Activated CD4-positive, alpha-beta memory T cell treated with anti-CD3 and anti-CD28 coated beads, Interleukin-2, amount 10 ng/mL, durations not matched to agents 7 days and 5 days (primary cell): Measurements from ENCODE around the gene XPO4. TPM values are rescaled to one million over a fixed set of nuclear protein-coding genes. Genes with fewer than 3 reads are reported as not detected.
"Not testable (repeated sequence)": the region's sequence is repeated elsewhere in the genome, so short reads cannot be mapped to it uniquely, and the experiment has no call there.

ENCODE experiments used
- CTCF ChIA-PET: fragments of 350-600 bp; sonication (Branson Sonifier 250); formaldehyde crosslinking; loops from one replicate; lab custom pipeline; 2021; ENCODE audit warnings: antibody characterized with exemption, inconsistent platforms; lab: Charles Lee
- POLR2A ChIA-PET: fragments of 350-600 bp; sonication (Branson Sonifier 250); formaldehyde crosslinking; loops from one replicate; lab custom pipeline; 2021; ENCODE audit warnings: antibody characterized with exemption; lab: Charles Lee
- DNase-seq: peaks from one replicate; pipeline ENCODE4 v3.0.0-alpha.2; 2020
- H3K27ac Mint-ChIP-seq: one replicate; pipeline ENCODE4 v1.8.0; 2021; ENCODE audit warnings: mild to moderate bottlenecking, mixed read lengths
- H3K27me3 Mint-ChIP-seq: one replicate; pipeline ENCODE4 v1.8.0; 2021; ENCODE audit warnings: mixed read lengths
- H3K36me3 Mint-ChIP-seq: one replicate; pipeline ENCODE4 v1.8.0; 2021; ENCODE audit warnings: low read depth, mixed read lengths
- H3K4me1 Mint-ChIP-seq: one replicate; pipeline ENCODE4 v1.8.0; 2021; ENCODE audit warnings: mixed read lengths
- H3K4me3 Mint-ChIP-seq: one replicate; pipeline ENCODE4 v1.8.0; 2021; ENCODE audit warnings: mild to moderate bottlenecking, mixed read lengths
- H3K9me3 Mint-ChIP-seq: one replicate; pipeline ENCODE4 v1.8.0; 2021; ENCODE audit warnings: mixed read lengths
- total RNA-seq, 2 experiments: library from RNA; stranded (reverse); gene quantifications; one replicate each; pipeline ENCODE4 v1.2.3, GENCODE V29; 2021

XPO4 gene
- total RNA-seq, 2 experiments from 2014 or later, result 16.4 to 16.8 TPM

- Mint-ChIP-seq H3K9me3 (peaks cover 11% of the 10 kb centered on the region), H3K4me3 (peak within 1 kb of the TSS; percentile 80), H3K4me1 (peaks cover 35% of the 10 kb centered on the region), H3K27ac (peak within 1 kb of the TSS; percentile 99), H3K27me3 (no peaks in the 10 kb centered on the region), H3K36me3 (peaks cover 42% of the 10 kb centered on the region)
- peak; percentile 95 for DNase-seq
- ChIA-PET CTCF (interaction anchor here (1.0 to 1.4 kb wide), 2 partner anchors 281 to 584 kb away, joined by 3 read pairs; no protein-coding TSS in a partner anchor), POLR2A (interaction anchor here (0.6 to 2.7 kb wide), 25 partner anchors 8 to 909 kb away, joined by 3 to 16 read pairs (median 4); partner anchors contain the start of genes CRYL1, IL17D, MRPL57 and SKA3)
Measured at GRCh38 chr13:20773194-20774080, 129.1 kb downstream of the XPO4 start, which contains the start of gene EEF1AKMT1. Gene EEF1AKMT1 (minus strand): TSS chr13:20773961. CDS start chr13:20757598, 16,363 bp downstream.

GRCh38 chr13:20772401-20773131, 130.0 kb downstream of the XPO4 start:
- peak overlapping the region; percentile 80 for H3K4me3 Mint-ChIP-seq
- CTCF ChIA-PET, result interaction anchor here (0.7 to 1.5 kb wide), 2 partner anchors 55 to 279 kb away, joined by 3 read pairs; no protein-coding TSS in a partner anchor
- H3K4me1 Mint-ChIP-seq, result peaks cover 35% of the 10 kb centered on the region
- no peak for DNase-seq
- POLR2A ChIA-PET, result interaction anchor here (0.6 to 2.7 kb wide), 17 partner anchors 8 to 908 kb away, joined by 3 to 16 read pairs (median 5); partner anchors contain the start of genes CRYL1, IL17D, MRPL57 and SKA3
- peaks cover 18% of the 10 kb centered on the region for H3K9me3 Mint-ChIP-seq
- H3K27me3 Mint-ChIP-seq, result no peaks in the 10 kb centered on the region
- H3K27ac Mint-ChIP-seq, result peak overlapping the region; percentile 99
- H3K36me3 Mint-ChIP-seq, result peaks cover 50% of the 10 kb centered on the region

- Mint-ChIP-seq H3K27ac (no peak overlapping the region), H3K9me3 (peaks cover 22% of the 10 kb centered on the region), H3K4me1 (peaks cover 32% of the 10 kb centered on the region), H3K27me3 (no peaks in the 10 kb centered on the region), H3K36me3 (peaks cover 51% of the 10 kb centered on the region), H3K4me3 (no peak overlapping the region)
- POLR2A ChIA-PET, result no interaction called here
- DNase-seq, result no peak
- CTCF ChIA-PET, result no interaction called here
Measured at GRCh38 chr13:20769834-20770233, 132.7 kb downstream of the XPO4 start.

GRCh38 chr13:20769091-20769490, 133.5 kb downstream of the XPO4 start:
- Mint-ChIP-seq H3K9me3 (peaks cover 22% of the 10 kb centered on the region), H3K27ac (no peak overlapping the region), H3K4me3 (no peak overlapping the region), H3K27me3 (no peaks in the 10 kb centered on the region), H3K4me1 (peaks cover 27% of the 10 kb centered on the region), H3K36me3 (peaks cover 51% of the 10 kb centered on the region)
- ChIA-PET CTCF (no interaction called here), POLR2A (no interaction called here)
- DNase-seq, result no peak

- CTCF ChIA-PET, result interaction anchor here (1.5 kb wide), 1 partner anchor 61 kb away, joined by 4 read pairs; no protein-coding TSS in a partner anchor
- POLR2A ChIA-PET, result no interaction called here
- Mint-ChIP-seq H3K9me3 (peaks cover 22% of the 10 kb centered on the region), H3K36me3 (peaks cover 47% of the 10 kb centered on the region), H3K27me3 (no peaks in the 10 kb centered on the region), H3K27ac (no peak overlapping the region), H3K4me3 (no peak overlapping the region), H3K4me1 (peaks cover 17% of the 10 kb centered on the region)
- no peak for DNase-seq
Measured at GRCh38 chr13:20767309-20767943, 135.1 kb downstream of the XPO4 start.

GRCh38 chr13:20760872-20761271, 141.7 kb downstream of the XPO4 start:
- no peaks in the 10 kb centered on the region for H3K4me1 Mint-ChIP-seq
- H3K9me3 Mint-ChIP-seq, result peaks cover 15% of the 10 kb centered on the region
- no peak overlapping the region for H3K4me3 Mint-ChIP-seq
- no peak overlapping the region for H3K27ac Mint-ChIP-seq
- no peak for DNase-seq
- peaks cover 13% of the 10 kb centered on the region for H3K36me3 Mint-ChIP-seq
- POLR2A ChIA-PET, result interaction anchor here (1.6 kb wide), 1 partner anchor 11 kb away, joined by 3 read pairs; no protein-coding TSS in a partner anchor
- CTCF ChIA-PET, result no interaction called here
- H3K27me3 Mint-ChIP-seq, result no peaks in the 10 kb centered on the region

- peaks cover 45% of the 10 kb centered on the region for H3K9me3 Mint-ChIP-seq
- DNase-seq, result no peak
- no peaks in the 10 kb centered on the region for H3K4me1 Mint-ChIP-seq
- CTCF ChIA-PET, result interaction anchor here (0.7 kb wide), 1 partner anchor 180 kb away, joined by 3 read pairs; no protein-coding TSS in a partner anchor
- peaks cover 47% of the 10 kb centered on the region for H3K36me3 Mint-ChIP-seq
- POLR2A ChIA-PET, result no interaction called here
- H3K27me3 Mint-ChIP-seq, result no peaks in the 10 kb centered on the region
- H3K27ac Mint-ChIP-seq, result no peak overlapping the region
- H3K4me3 Mint-ChIP-seq, result no peak overlapping the region
Measured at GRCh38 chr13:20754009-20754408, 148.5 kb downstream of the XPO4 start.

GRCh38 chr13:20749377-20749776, 153.2 kb downstream of the XPO4 start:
- Mint-ChIP-seq H3K9me3 (peaks cover 51% of the 10 kb centered on the region), H3K27ac (no peak overlapping the region), H3K36me3 (peaks cover 37% of the 10 kb centered on the region), H3K27me3 (no peaks in the 10 kb centered on the region), H3K4me3 (no peak overlapping the region), H3K4me1 (no peaks in the 10 kb centered on the region)
- POLR2A ChIA-PET, result no interaction called here
- CTCF ChIA-PET, result no interaction called here
- DNase-seq, result no peak

GRCh38 chr13:20743830-20744404, 158.6 kb downstream of the XPO4 start:
- CTCF ChIA-PET, H3K4me1 Mint-ChIP-seq, POLR2A ChIA-PET, H3K27me3 Mint-ChIP-seq, H3K4me3 Mint-ChIP-seq, H3K27ac Mint-ChIP-seq, DNase-seq: not testable (repeated sequence)
- H3K36me3 Mint-ChIP-seq, result peaks cover 18% of the 10 kb centered on the region
- peaks cover 21% of the 10 kb centered on the region for H3K9me3 Mint-ChIP-seq

- H3K36me3 Mint-ChIP-seq, result peaks cover 9% of the 10 kb centered on the region
- H3K4me1 Mint-ChIP-seq, result no peaks in the 10 kb centered on the region
- no peaks in the 10 kb centered on the region for H3K27me3 Mint-ChIP-seq
- peaks cover 4% of the 10 kb centered on the region for H3K9me3 Mint-ChIP-seq
- H3K27ac Mint-ChIP-seq, result no peak overlapping the region
- ChIA-PET CTCF (no interaction called here), POLR2A (no interaction called here)
- no peak overlapping the region for H3K4me3 Mint-ChIP-seq
- DNase-seq, result no peak
Measured at GRCh38 chr13:20740021-20740420, 162.5 kb downstream of the XPO4 start.

- no peaks in the 10 kb centered on the region for H3K27me3 Mint-ChIP-seq
- H3K4me1 Mint-ChIP-seq, result no peaks in the 10 kb centered on the region
- POLR2A ChIA-PET, result no interaction called here
- H3K4me3 Mint-ChIP-seq, result no peak overlapping the region
- H3K9me3 Mint-ChIP-seq, result peaks cover 2% of the 10 kb centered on the region
- H3K36me3 Mint-ChIP-seq, result peaks cover 4% of the 10 kb centered on the region
- CTCF ChIA-PET, result interaction anchor here (1.7 kb wide), 1 partner anchor 14 kb away, joined by 3 read pairs; no protein-coding TSS in a partner anchor
- DNase-seq, result no peak
- H3K27ac Mint-ChIP-seq, result no peak overlapping the region
Measured at GRCh38 chr13:20738616-20739015, 163.9 kb downstream of the XPO4 start.
